PC-9 (cell line): ENCODE data around the gene ADARB2.

Source experiments
- CTCF ChIP-seq: fragments of 200-600 bp; sonication (generic); conservative IDR thresholded peaks from 2 replicates; pipeline ENCODE4 v1.6.1; 2017; ENCODE audit warnings: mixed run types, antibody characterized with exemption, mild to moderate bottlenecking, moderate library complexity
- EZH2 ChIP-seq: fragments of 200-600 bp; sonication (generic); IDR thresholded peaks from 2 replicates; pipeline ENCODE4 v1.8.0; 2017; ENCODE audit warnings: antibody characterized with exemption, low read depth

DNA sequence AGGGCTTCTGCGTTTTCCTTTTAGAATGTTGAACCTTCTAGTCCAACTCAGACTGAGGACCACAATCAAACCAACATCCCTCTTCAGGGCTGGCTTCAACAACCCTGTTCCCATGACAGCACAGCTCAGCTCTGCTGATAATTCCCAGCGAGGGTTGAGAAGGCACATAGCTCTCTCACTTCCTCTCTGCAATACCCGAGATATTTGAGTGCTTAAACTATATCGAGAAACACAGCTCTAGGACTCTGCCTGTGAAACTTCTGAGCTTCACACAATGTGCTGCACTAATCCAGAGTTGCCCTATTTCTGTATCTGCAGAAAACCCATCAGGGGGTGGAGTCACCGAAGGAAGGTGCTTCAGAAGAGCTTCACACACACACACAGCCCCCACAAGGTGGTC lies 1.6 kb upstream of the ADARB2 start:
- TF ChIP-seq CTCF (no peak), EZH2 (no peak)
